Ectodermal cell (in vitro differentiated cells): ENCODE data around the gene SCN2B.

Source experiments
- H3K27ac ChIP-seq: 2 replicates; pipeline ENCODE4 v1.7.0; 2013; ENCODE audit warnings: mild to moderate bottlenecking, low read depth, low read length; ENCODE audit not compliant: insufficient read depth, poor library complexity, severe bottlenecking
- H3K27me3 ChIP-seq: 2 replicates; pipeline ENCODE4 v1.7.0; 2013; ENCODE audit warnings: mild to moderate bottlenecking, low read length; ENCODE audit not compliant: insufficient read depth, control insufficient read depth, poor library complexity, severe bottlenecking
- H3K36me3 ChIP-seq: one replicate; pipeline ENCODE4 v1.7.0; 2013; ENCODE audit warnings: low read length; ENCODE audit not compliant: control insufficient read depth, insufficient read depth
- H3K4me1 ChIP-seq: one replicate; pipeline ENCODE4 v1.7.0; 2013; ENCODE audit warnings: low read length; ENCODE audit not compliant: control insufficient read depth, insufficient read depth
- H3K4me3 ChIP-seq: 2 replicates; pipeline ENCODE4 v1.7.0; 2013; ENCODE audit warnings: low read depth, low read length, control low read depth; ENCODE audit not compliant: insufficient read depth
- H3K9me3 ChIP-seq: 2 replicates; pipeline ENCODE4 v1.7.0; 2013; ENCODE audit warnings: mild to moderate bottlenecking, low read length, moderate library complexity; ENCODE audit not compliant: control insufficient read depth
- WGBS, 2 experiments: methylation state at CpG; one replicate each; pipeline ENCODE4 v1.1.7; 2013; ENCODE audit warnings: missing lambda C conversion rate in 2 of 2; 5-methylcytosine and 5-hydroxymethylcytosine counted together

The SCN2B gene

DNA sequence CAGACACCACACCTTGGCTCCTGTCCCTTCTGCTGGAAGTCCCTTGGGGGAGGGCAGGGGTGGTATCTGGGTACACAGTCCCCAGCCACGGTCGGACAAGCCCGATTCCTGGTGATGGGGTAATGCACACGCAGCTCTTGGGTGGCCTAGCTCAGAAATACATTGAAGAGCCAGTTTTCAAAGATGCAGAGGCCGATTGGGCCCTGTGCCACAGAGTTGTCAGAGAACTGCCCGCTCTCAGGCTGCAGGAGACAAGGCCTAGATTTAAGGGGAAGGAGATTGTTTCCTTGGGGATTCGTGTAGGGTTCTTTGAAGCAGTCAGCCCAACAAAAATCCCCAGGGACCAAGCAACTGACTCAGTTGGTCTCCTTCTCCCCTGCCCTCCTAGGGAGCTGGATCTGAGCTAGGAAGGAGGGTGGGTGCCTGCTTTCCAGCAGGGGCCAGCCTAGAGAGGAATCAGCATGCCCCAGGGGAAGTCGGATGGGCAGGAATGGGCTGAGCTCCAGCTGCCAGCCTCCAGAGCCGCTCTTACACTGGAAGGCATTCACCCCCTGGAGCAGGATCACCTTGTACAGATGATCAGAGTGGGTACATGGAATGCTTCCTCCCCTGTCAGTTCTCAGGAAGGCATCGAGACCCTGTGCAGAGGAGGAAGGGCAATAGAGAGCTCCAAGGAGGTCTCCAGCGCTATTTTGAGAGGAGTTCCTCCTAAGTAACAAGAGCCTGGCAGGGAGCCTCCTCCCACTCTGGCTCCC is 20.5 kb downstream of the SCN2B start:
- no peaks in the 10 kb centered on the region for H3K9me3 ChIP-seq
- no peak overlapping the region for H3K4me3 ChIP-seq
- H3K4me1 ChIP-seq = peaks cover 26% of the 10 kb centered on the region
- no peak overlapping the region for H3K27ac ChIP-seq
- 28% methylated on average over 11 of the region's 11 CpGs for WGBS, 2 experiments
- H3K36me3 ChIP-seq = no peaks in the 10 kb centered on the region
- peaks cover 88% of the 10 kb centered on the region for H3K27me3 ChIP-seq

GRCh38 chr11:118154641-118155040 is 21.8 kb downstream of the SCN2B start:
- no peak overlapping the region for H3K4me3 ChIP-seq
- no peaks in the 10 kb centered on the region for H3K36me3 ChIP-seq
- H3K27me3 ChIP-seq = peaks cover 98% of the 10 kb centered on the region
- H3K27ac ChIP-seq = no peak overlapping the region
- peaks cover 26% of the 10 kb centered on the region for H3K4me1 ChIP-seq
- WGBS, 2 experiments = 17 to 21% methylated on average over 1 of the region's 1 CpG
- H3K9me3 ChIP-seq = no peaks in the 10 kb centered on the region

- Histone ChIP-seq H3K4me3 (no peak overlapping the region), H3K9me3 (no peaks in the 10 kb centered on the region), H3K27me3 (peaks cover 98% of the 10 kb centered on the region), H3K4me1 (peaks cover 26% of the 10 kb centered on the region), H3K36me3 (no peaks in the 10 kb centered on the region), H3K27ac (no peak overlapping the region)
- 67 to 76% methylated on average over 11 of the region's 11 CpGs for WGBS, 2 experiments
Observed at GRCh38 chr11:118153976-118154375, 22.5 kb downstream of the SCN2B start.

DNA sequence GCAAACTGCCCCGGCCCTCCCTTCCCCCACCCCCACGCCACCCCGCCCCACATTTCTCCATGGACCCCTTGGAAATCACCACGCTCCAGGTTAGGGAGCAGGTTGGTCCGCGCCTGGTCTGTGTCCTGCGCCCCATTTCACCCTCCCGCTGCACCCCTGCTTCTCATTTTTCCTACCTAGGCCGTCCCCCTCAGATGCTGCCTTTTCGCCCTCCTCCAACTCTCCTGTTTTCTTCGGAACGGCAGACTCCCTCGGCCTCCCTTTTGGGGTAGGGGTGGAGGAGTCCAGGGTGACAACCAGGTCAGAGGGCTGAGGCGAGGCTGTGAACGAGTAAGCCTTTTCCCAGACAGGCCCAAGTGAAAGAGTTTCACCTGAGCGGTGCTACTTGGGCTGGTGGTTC is 22.9 kb downstream of the SCN2B start:
- Histone ChIP-seq H3K4me3 (peak overlapping the region; percentile 7), H3K36me3 (no peaks in the 10 kb centered on the region), H3K27ac (no peak overlapping the region), H3K27me3 (peaks cover 94% of the 10 kb centered on the region), H3K9me3 (no peaks in the 10 kb centered on the region), H3K4me1 (peaks cover 26% of the 10 kb centered on the region)
- 7 to 9% methylated on average over 16 of the region's 16 CpGs for WGBS, 2 experiments

DNA sequence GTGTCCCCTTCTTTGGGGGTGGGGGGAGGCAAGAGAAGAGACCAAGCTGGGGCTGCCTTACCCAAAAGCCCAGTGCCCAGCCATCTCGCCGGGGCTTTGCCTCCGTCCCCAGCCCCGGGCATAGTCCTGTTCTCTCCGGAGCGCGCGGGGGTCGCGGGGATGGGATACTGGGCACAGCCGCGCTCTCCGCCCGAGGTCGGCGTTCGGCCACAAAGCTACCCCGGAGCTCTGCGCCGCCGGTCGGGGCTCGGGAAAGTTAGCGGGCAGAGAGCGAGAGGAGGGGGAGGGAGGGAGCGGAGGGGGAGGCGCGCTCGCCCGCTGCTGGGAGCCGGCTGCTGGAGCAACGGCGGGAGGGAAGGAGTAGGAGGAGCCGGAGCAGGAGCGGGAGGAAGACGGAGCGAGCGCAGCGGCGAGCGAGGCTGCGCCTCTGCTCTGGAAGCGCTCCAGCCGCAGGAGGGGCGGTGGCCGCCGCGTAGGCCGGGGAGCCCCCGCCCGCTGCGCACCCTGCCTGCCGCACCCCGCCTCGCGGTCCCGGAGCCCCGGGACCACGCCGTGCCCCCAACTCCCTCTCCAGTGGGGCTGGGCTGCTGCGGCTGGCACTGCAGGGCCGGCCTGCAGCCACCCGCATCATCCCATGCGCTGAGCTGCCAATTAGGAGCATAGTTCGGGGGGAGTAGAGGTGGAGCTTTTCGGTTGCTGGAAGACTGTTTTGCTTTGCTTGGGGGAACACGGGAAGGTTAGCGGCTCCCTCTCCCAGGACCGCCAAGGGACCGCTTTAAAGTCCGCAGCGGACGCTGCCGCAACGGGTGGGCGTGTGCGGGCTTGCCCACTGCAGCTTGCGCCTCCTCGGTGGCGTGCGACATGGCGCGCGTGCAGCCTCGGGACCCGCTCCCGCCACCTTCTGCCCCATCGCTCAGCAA is 23.6 kb downstream of the SCN2B start, which contains the start of gene SCN4B:
Gene SCN4B, minus strand, starts transcription at position 272 of the 920 bp plus-strand sequence. Its CDS starts 150 bp downstream, at position 122.
- Histone ChIP-seq H3K27ac (no peak within 1 kb of the TSS), H3K4me3 (peak within 1 kb of the TSS; percentile 59), H3K27me3 (peaks cover 92% of the 10 kb centered on the region), H3K4me1 (peaks cover 26% of the 10 kb centered on the region), H3K36me3 (no peaks in the 10 kb centered on the region), H3K9me3 (no peaks in the 10 kb centered on the region)
- 0% methylated on average over 88 of the region's 88 CpGs for WGBS, 2 experiments

- WGBS, 2 experiments = 4% methylated on average over 16 of the region's 16 CpGs
- H3K4me3 ChIP-seq = peak overlapping the region; percentile 59
Observed at GRCh38 chr11:118152020-118152551, 24.4 kb downstream of the SCN2B start.

GRCh38 chr11:118151431-118151830 is 25.0 kb downstream of the SCN2B start:
- WGBS, 2 experiments = 82 to 89% methylated on average over 5 of the region's 5 CpGs
- peaks cover 85% of the 10 kb centered on the region for H3K27me3 ChIP-seq

More at GRCh38 chr11:118152020-118152551, 24.4 kb downstream of the SCN2B start:
- Histone ChIP-seq H3K27me3 (peaks cover 85% of the 10 kb centered on the region), H3K36me3 (no peaks in the 10 kb centered on the region), H3K9me3 (no peaks in the 10 kb centered on the region), H3K4me1 (peaks cover 25% of the 10 kb centered on the region), H3K27ac (no peak overlapping the region)

GRCh38 chr11:118149493-118149892 is 26.9 kb downstream of the SCN2B start:
- no peaks in the 10 kb centered on the region for H3K9me3 ChIP-seq
- H3K27ac ChIP-seq = no peak overlapping the region
- WGBS, 2 experiments = 41 to 55% methylated on average over 1 of the region's 1 CpG
- no peaks in the 10 kb centered on the region for H3K36me3 ChIP-seq
- H3K4me3 ChIP-seq = no peak overlapping the region
- peaks cover 73% of the 10 kb centered on the region for H3K27me3 ChIP-seq
- peaks cover under 1% of the 10 kb centered on the region for H3K4me1 ChIP-seq

More at GRCh38 chr11:118151431-118151830, 25.0 kb downstream of the SCN2B start:
- Histone ChIP-seq H3K4me3 (no peak overlapping the region), H3K9me3 (no peaks in the 10 kb centered on the region), H3K27ac (no peak overlapping the region), H3K36me3 (no peaks in the 10 kb centered on the region), H3K4me1 (peaks cover 19% of the 10 kb centered on the region)

GRCh38 chr11:118148856-118149255 is 27.6 kb downstream of the SCN2B start:
- Histone ChIP-seq H3K36me3 (no peaks in the 10 kb centered on the region), H3K4me3 (no peak overlapping the region), H3K4me1 (no peaks in the 10 kb centered on the region), H3K27me3 (peaks cover 67% of the 10 kb centered on the region), H3K27ac (no peak overlapping the region), H3K9me3 (no peaks in the 10 kb centered on the region)
- 83 to 88% methylated on average over 2 of the region's 2 CpGs for WGBS, 2 experiments

DNA sequence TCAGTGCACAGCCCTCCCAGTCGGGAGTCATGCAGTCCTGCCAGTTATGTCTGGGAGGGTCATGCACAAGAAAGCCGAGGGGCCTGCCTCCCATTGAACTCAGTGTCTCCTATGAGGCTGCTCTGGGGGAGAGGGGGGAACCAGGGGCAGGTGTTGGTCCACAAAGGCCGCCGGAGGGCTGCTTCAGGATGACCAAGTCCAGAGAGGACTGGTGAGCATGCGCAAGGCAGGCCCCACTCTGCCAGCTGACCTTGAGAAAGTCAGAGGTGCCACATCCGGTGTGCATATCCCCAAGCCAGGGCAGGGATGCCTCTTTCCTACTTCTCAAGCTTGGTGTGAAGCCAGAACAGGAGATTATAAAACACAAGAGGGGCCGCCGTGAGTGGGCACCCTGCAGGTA is 28.2 kb downstream of the SCN2B start:
- no peak overlapping the region for H3K27ac ChIP-seq
- no peaks in the 10 kb centered on the region for H3K36me3 ChIP-seq
- peaks cover 61% of the 10 kb centered on the region for H3K27me3 ChIP-seq
- H3K4me1 ChIP-seq = no peaks in the 10 kb centered on the region
- WGBS, 2 experiments = 89 to 91% methylated on average over 8 of the region's 8 CpGs
- H3K4me3 ChIP-seq = no peak overlapping the region
- H3K9me3 ChIP-seq = no peaks in the 10 kb centered on the region
